HG03175 (cell line): ENCODE results near the gene RPE.

Source experiments
- ATAC-seq: cut with Tn5 transposase; IDR thresholded peaks from one replicate; pipeline ENCODE4 v1.9.1; 2021; ENCODE audit warnings: mild to moderate bottlenecking, moderate library complexity; ENCODE audit not compliant: unreplicated experiment

Gene RPE

GRCh38 chr2:210002158-210003157 lies at the start of gene RPE:
Gene RPE (plus strand): TSS chr2:210002638. CDS start chr2:210002662, 24 bp downstream.
- ATAC-seq, result peak; percentile 99

GRCh38 chr2:209956271-209956670 lies 46.2 kb upstream of the RPE start:
- ATAC-seq, result no peak

- ATAC-seq, result no peak
Measured at GRCh38 chr2:209958016-209958415, 44.4 kb upstream of the RPE start.

GRCh38 chr2:209960045-209960444 lies 42.4 kb upstream of the RPE start:
- ATAC-seq, result no peak

GRCh38 chr2:209960676-209961630 lies 41.5 kb upstream of the RPE start:
- peak; percentile 95 for ATAC-seq

GRCh38 chr2:209965723-209966122 lies 36.7 kb upstream of the RPE start:
- ATAC-seq, result no peak

- no peak for ATAC-seq
Measured at GRCh38 chr2:209969692-209970091, 32.7 kb upstream of the RPE start.

- ATAC-seq, result no peak
Measured at GRCh38 chr2:209970271-209970670, 32.2 kb upstream of the RPE start.

GRCh38 chr2:209970711-209971110 lies 31.7 kb upstream of the RPE start:
- no peak for ATAC-seq

GRCh38 chr2:209973328-209973727 lies 29.1 kb upstream of the RPE start:
- ATAC-seq, result no peak

GRCh38 chr2:209974576-209974975 lies 27.9 kb upstream of the RPE start:
- no peak for ATAC-seq

GRCh38 chr2:209976698-209977385 lies 25.6 kb upstream of the RPE start:
- ATAC-seq, result peak; percentile 92

GRCh38 chr2:209977386-209978239 lies 24.8 kb upstream of the RPE start:
- ATAC-seq, result peak; percentile 70

GRCh38 chr2:209984291-209984690 lies 18.1 kb upstream of the RPE start:
- no peak for ATAC-seq

- ATAC-seq, result no peak
Measured at GRCh38 chr2:209985874-209986273, 16.6 kb upstream of the RPE start.

GRCh38 chr2:209986415-209986814 lies 16.0 kb upstream of the RPE start:
- no peak for ATAC-seq

- ATAC-seq, result peak; percentile 48
Measured at GRCh38 chr2:209988010-209988409, 14.4 kb upstream of the RPE start.

- ATAC-seq, result peak; percentile 49
Measured at GRCh38 chr2:209990838-209991237, 11.6 kb upstream of the RPE start.

GRCh38 chr2:209993968-209994367 lies 8.5 kb upstream of the RPE start:
- no peak for ATAC-seq

GRCh38 chr2:209998596-209998995 lies 3.8 kb upstream of the RPE start:
- no peak for ATAC-seq
